ENCODE data around the gene ZBTB1. TPM values are rescaled to one million over a fixed set of nuclear protein-coding genes. Genes with fewer than 3 reads are reported as not detected.

The ZBTB1 gene
- total and polyA plus RNA-seq, 9 of the 15 experiments (the other 6 are each of a cell fraction or from before 2014, with no cell fraction given), result 2.3 to 16.5 (median 9.0) TPM

DNA sequence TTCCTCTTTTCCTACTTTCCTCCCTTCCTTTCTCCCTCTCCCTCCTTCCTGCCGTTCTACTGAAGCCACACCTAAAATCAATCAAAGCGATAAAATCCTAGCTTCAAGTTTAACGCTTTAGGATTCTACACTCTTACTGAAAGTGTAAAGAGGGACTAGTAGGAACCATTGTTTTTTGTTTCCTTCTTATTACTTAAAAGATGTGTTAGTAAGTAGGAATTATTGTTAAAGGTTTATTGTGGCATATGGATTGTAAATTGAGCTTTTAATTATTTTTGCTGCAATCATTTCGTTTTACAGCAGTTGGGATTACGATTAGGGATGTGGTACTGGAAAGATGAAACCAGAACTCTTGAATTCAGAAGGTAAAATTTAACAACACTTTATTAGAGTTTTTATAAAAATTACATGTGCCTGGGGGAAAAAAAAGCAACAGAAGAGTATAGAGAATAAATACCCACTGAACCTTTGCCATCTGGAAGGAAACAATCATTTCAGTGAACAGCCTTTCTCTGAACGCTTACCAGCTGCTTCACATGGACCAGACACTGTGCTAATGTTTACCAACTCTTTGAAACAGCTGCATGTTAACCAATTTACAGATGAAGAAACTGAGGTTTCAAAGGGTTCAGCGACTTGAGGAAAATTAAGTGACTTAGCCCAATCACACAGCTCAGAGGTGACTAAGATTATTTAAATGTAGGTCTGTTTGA, 46.2 kb downstream of the ZBTB1 start:
- intact Hi-C loops (cut with micrococcal nuclease), result no loop called here
- in situ Hi-C loops (cut with MboI), result no loop called here
- ChIA-PET POLR2A (interaction anchor here (0.7 to 1.1 kb wide), 2 partner anchors 29 to 48 kb away, joined by 3 read pairs; no protein-coding TSS in a partner anchor), CTCF (ENCODE audit: low intra/inter-chr PET ratio) (no interaction called here)
- DNase-seq (ENCODE audit: extremely low read depth in 1 of 4, low spot score in 3 of 4) (no peak), FAIRE-seq (no peak), ATAC-seq (no peak)
- no peaks in the 10 kb centered on the region for H3K9me3 ChIP-seq (replicated peaks; ENCODE audit: control insufficient read depth, insufficient read depth, low read depth, low read length)
- no peaks in the 10 kb centered on the region for H3K36me3 ChIP-seq (ENCODE audit: control insufficient read depth, insufficient read depth, low read length)
- no peak overlapping the region for H3K4me2 ChIP-seq (ENCODE audit: insufficient read depth, low read length)
- H3K9ac ChIP-seq (ENCODE audit: insufficient read depth in 1 of 2, low read depth in 2 of 2, low read length in 2 of 2), result no peak overlapping the region
- no peak overlapping the region for H2AFZ ChIP-seq (ENCODE audit: low read depth, low read length)
- H3K9me1 ChIP-seq (ENCODE audit: control insufficient read depth, insufficient read depth, low read length), result no peaks in the 10 kb centered on the region
- H3K27ac ChIP-seq (ENCODE audit: extremely low read depth, low read depth, low read length), result no peak overlapping the region
- no TSS peak for BruUV-seq (replicated peaks)
- H3K79me2 ChIP-seq (ENCODE audit: control insufficient read depth, insufficient read depth, low read length), result no peaks in the 10 kb centered on the region
- H4K20me1 ChIP-seq (replicated peaks; ENCODE audit: control insufficient read depth, insufficient read depth, low read length), result no peaks in the 10 kb centered on the region
- peaks cover 0 to 7% of the 10 kb centered on the region in 2 experiments; a peak in 1 of 5 replicates for H3K4me1 ChIP-seq (replicated peaks in 1 of 2; ENCODE audit: control insufficient read depth in 2 of 2, insufficient read depth in 2 of 2, low read length in 2 of 2)
- no peak overlapping the region for H3K4me3 ChIP-seq
- no peak for TF ChIP-seq TCF7 (IDR thresholded peaks at IDR 0.05; ENCODE audit: borderline replicate concordance)
- TF ChIP-seq NEUROD1 (IDR thresholded peaks at IDR 0.05; ENCODE audit: borderline replicate concordance, low read depth, low read length, partially characterized antibody), result no peak
- peak; percentile 99 for TF ChIP-seq CBX8 (IDR thresholded peaks at IDR 0.05; ENCODE audit: borderline replicate concordance, extremely low read depth, low read depth, low read length, poor library complexity, severe bottlenecking)
- TF ChIP-seq, protein P1, sequence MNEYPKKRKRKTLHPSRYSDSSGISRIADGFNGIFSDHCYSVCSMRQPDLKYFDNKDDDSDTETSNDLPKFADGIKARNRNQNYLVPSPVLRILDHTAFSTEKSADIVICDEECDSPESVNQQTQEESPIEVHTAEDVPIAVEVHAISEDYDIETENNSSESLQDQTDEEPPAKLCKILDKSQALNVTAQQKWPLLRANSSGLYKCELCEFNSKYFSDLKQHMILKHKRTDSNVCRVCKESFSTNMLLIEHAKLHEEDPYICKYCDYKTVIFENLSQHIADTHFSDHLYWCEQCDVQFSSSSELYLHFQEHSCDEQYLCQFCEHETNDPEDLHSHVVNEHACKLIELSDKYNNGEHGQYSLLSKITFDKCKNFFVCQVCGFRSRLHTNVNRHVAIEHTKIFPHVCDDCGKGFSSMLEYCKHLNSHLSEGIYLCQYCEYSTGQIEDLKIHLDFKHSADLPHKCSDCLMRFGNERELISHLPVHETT (CRISPR knock-in tag; conservative IDR thresholded peaks at IDR 0.05 in 1 of 2, IDR thresholded peaks at IDR 0.05 in 1 of 2), result no peak
- peak; percentile 76 for TF ChIP-seq CBX2 (IDR thresholded peaks at IDR 0.05; ENCODE audit: insufficient read depth, low read length, poor library complexity, severe bottlenecking)
- no peak for TF ChIP-seq ZKSCAN3 (CRISPR knock-in tag; IDR thresholded peaks at IDR 0.05)
- peak; percentile 18 for TF ChIP-seq ZFP36 (IDR thresholded peaks at IDR 0.05; ENCODE audit: low read depth, low read length, partially characterized antibody)
- no peak for TF ChIP-seq TARDBP (IDR thresholded peaks at IDR 0.05)
- H3K27me3 ChIP-seq (ENCODE audit: control insufficient read depth in 2 of 2, insufficient read depth in 2 of 2, low read length in 2 of 2), result peaks cover 22 to 25% of the 10 kb centered on the region in 2 experiments
- 5% methylated on average over 7 of the region's 7 CpGs for WGBS (ENCODE audit: insufficient coverage, low coverage, missing lambda C conversion rate)
